NCI-H2081 treated with DMSO at 0.1 percent for 48 hours (cell line): ENCODE data around the gene SAMD8.

Experiments
- DNase-seq: peaks from one replicate; lab custom pipeline; 2025; lab: John Stamatoyannopoulos, UW

The SAMD8 gene

DNA sequence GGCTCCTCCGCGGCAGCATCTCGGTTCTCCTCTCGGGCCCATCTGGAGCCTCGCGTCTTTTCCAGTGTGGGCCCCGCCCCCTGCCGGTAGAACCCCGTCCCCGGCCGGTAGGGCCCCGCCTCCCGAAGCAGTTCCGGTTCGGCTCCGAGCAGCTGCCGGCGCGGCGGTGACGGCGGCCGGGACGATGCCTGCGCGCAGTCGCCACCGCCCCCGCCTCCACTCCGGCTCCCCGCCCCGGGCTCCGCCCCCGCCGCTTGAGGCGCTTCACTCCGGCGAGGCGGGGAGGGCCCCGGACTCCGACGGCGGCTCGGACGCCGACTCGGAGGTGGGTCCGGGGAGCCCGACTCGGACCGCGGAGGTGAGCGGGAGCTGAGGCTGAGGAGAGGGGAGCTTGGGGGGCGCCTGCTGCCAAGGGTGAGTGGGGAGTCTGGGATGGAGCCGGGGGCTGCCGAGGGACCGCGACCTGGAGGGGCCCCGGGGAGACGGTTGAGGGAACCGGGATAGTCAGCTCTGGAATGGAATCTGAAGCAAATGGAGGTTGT lies at the start of gene SAMD8:
TSS of gene SAMD8 (plus strand) at position 292 of the 542 bp plus-strand sequence. CDS start 38,873 bp downstream, outside the sequence.
- DNase-seq = peak; percentile 62

DNA sequence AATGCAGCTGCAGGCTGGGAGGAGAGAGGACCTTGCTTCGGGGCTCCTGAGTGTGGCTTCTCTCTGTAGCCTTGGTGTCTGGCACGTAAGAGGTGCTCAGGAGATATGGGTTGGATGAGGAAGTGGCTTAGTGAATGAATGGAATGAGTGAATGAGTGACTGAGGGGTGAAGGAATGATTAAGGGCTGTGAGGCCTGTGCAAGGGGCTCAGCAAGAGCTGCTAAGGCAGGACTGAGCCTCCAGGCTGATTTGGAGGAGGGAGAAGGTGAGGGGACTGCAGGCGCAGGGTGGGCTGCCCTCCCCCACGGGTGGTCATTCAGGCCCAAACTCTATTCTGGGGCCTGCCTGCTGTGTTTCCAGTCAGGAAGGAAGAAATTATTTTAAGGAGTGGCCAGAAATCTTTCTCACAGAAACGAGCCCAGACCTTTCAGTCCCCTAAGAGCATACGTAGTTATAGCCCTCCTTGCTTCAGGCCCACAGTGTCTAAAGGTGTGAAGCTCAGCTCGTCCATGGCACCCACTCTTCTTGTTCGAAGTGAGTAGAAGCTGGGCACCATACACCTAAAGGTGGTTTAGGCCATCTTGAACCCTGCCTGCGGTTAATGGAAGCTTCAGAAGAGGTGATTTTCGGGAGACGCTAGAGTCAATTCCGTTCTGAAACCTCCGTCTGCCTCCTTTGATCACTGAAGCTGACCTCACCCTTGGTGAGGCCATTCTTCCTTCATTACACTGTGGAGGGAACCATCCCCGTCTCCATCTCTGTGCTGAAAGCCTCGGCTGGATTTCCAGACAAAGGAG lies 49.5 kb upstream of the SAMD8 start:
- no peak for DNase-seq

DNA sequence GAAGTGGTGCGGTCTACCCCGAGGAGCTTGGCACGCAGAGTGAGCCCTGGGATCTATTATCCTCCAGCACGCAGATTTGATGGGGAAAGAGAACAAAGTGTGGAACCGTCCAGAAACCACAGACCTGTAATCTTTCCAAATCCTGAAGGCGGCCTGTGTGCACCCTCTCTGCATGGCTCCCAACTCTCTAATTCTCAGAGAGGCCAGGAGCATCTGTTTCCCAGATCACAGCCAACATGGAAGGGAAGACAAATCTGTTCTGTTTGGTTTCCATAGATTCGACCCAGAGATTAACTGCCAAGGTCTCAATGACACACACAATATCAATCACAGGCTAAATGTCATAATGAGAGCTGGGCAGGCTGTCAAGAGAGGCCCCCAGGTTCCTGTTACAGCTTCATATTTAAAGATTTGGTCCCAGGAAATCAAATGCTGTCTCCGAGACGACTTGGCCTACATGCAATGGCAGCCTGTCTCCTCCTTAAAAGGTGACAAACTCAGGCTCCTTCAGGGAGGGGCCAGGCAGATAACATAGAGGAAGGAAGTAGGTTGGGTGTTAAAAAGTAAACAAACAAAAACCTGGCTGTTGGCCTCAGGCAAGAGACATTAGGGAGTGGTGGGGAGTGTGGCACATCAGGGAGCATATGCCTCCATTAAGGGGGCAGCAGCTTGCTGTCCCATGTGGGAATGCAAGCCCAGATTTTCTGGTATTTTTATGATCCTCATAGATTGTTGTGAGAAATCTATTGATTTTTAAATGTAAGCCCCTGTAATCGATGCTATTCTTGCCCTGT lies 48.8 kb upstream of the SAMD8 start:
- DNase-seq = no peak

DNA sequence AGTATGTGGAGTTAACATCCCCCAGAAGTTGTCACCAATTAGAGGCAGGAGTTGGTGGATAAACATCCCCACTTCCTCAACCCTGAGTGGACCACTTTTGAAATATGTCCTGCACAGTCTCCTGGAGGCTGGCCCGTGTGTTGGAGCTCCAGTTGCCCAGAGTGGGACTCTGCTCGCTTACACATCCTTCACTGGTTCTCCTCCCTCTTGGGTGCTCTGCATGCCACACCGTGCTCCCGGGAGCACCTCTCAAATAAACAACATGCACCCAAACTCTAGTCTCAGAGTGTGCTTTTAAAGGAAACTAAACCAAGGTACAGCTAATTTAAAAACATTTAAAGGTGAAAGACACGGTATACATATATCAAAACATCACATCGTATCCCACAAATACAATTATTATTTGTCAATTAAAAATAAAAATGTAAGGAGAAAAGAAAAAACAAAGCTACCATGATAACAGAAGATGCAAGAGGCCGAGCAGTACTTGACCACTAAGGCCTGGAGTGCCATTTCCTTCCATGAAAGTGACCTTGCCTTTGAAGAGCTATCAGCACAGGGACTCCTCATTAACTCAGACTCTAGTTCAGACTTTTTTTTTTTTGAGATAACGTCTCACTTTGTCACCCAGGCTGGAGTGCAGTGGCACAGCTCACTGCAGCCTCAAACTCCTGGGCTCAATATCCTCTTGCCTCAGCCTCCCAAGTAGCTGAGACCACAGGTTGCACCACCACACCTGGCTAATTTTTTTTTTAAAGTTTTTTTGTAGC lies 47.8 kb upstream of the SAMD8 start:
- DNase-seq = no peak

DNA sequence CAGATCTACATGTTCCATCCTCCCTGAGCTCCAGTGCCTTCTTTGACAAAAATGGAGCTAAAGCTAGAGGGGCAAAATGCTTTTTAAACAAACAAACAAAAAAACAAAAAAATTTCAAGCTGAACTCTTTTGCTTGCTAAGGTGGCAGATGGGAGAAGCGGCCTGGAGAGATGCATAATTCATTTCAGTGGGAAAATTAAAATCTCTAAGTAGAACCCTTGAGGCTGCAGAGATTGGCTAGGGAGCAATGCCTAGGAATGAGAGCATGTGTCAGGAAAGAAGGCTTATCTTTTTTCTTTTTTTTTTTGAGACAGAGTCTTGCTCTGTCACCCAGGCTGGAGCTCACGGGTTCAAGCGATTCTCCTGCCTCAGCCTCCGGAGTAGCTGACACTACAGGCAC lies 46.4 kb upstream of the SAMD8 start:
- no peak for DNase-seq

DNA sequence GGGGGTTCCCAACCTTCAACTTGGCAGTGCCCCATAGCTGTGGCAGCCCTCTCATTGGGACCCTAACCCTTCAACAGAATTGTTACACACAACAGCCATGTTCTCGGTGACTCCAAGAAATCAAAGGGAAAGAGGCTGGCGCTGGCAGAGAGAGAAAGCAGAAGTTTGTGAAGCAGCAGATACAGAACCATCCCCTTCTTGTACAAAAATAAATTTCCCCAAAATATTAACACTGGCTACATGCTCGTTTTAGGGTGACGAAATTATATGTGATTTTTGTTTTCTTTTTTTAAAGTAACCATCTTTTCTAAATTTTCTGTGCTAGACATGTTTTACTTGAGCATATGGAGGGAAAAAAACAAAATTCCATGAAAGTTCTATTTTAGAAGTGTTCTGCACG lies 45.2 kb upstream of the SAMD8 start:
- DNase-seq = no peak

DNA sequence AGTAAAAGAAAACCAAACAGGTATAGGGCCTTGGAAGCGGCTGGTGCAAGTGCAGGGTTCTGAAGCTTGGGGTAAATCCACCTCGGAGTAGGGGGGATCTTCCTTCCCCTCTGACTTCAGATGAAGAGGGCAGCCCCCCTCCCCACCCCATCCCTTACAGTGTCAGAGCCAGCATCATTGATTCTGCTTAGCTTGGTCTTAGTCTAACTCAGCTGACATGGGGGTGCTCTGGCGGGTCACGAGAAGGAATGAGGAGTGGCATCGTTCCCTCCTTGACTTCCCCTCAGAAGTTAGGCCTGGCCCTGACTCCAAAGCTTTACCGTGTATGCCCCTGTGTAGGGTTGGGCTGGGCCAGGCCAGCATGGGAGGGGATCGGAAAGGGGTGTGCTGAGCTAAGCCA lies 44.2 kb upstream of the SAMD8 start:
- no peak for DNase-seq

DNA sequence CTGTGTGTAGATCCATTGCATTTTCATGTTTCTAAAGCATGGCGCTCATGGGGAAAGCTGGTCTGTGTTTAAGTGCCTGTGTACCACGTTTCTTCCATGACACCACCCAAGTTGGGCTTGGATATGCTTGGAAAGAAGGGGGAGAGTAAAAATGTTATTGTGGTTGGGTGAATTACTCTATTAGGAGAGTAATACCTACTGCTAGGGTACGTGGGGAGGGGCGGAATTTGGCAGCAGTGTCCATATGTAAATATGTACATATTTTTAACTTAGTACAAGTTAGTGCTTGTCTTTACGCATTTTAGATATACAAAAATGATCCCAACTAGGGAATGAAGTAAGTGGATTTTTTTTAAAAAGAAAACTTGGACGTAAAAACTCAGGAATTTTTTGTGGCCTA lies 42.9 kb upstream of the SAMD8 start:
- no peak for DNase-seq

DNA sequence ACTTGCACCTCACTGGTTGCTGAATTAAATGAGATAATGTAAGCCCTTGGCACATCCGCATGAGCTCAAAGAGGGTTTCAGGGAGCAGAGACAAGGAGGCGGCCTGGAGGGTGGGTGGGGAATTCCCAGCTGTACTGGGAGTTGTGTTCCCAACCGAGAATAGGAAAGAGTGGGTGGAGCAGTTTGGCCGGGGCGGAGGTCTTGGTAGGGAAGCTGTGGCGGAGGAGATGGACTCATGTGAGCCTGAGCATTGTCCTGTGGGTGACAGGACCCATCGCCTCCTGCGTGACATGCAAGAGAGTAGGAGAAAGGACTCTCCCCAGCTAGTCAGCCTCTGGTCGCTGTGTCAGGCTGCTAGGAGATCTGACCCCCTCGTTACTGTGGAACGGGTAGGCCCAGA lies 41.0 kb upstream of the SAMD8 start:
- no peak for DNase-seq

DNA sequence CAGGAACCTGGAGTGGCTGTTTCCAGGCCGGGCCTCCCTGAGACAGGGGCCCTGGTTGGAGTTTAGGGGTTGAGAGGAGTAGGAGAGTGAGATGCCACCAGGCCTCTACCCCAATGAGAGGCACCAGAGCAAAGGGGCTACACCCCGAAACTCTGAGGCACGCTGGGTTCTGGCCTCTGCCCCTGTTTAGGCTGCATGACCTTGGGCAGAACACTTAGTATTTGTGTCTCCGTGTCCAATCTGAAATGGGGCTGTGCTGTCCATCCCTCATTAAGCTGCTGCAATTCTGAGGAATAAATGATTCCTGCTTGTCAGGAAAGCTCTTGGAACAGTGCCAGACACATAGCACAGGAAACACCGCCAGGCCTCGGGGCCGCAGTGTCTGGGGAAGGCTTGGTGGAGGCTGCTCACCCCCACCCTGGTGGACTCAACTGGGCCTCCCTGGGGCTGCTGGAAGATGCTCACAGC lies 40.5 kb upstream of the SAMD8 start:
- no peak for DNase-seq

DNA sequence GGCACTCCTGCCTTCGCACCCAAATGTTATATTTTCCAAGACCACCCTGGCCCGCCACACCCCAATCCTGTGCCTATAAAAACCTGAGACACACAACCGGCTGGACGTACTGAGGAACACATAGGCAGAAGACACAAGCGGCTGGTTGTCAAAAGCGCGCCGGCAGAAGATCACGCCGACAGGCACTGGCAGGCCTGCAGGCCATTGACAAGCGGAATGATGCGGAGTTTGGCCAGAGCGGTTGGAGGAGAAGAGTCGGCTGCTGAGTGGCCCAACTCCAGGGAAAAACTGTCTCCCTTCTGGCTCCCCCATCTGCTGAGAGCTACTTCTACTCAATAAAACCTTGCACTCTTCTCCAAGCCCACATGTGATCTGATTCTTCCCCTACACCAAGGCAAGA lies 39.7 kb upstream of the SAMD8 start:
- no peak for DNase-seq

DNA sequence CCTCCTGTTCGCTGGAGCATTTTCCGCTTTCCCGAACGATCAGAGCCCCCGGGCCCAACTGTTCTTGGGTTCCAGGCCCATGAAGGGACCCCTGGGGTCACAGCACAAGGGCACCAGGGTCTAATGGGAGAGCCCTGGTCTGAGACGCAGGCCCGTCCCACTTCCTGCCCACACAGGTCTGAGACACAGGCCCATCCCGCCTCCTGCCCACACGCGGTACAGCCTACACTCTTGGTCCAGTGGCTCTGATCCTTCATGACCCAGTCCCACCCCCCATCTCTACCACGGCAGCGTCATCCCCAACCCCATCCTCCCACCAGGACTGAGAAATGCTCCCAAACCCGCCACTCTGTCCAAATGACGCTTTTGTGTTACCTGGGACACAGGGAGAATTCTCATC lies 38.7 kb upstream of the SAMD8 start:
- no peak for DNase-seq

DNA sequence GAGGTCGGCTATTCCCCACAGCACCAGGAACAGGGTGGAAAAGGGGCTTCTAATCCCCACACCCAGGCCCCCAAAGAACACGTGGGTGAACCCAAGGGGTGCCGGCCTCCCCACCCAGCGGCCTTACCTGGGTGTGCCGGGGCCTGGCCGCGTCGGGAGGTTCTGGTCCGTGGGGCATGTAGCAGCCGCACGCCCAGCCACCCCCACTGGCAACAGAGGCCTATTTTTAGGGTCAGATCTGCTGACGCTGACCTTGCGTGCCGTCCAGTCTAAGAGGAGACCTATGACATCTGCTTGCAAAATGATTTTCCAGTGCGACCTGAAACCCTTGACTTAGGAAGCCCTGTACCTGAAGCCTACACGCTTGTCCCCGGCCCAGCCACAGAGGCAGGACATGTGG lies 38.0 kb upstream of the SAMD8 start:
- no peak for DNase-seq

DNA sequence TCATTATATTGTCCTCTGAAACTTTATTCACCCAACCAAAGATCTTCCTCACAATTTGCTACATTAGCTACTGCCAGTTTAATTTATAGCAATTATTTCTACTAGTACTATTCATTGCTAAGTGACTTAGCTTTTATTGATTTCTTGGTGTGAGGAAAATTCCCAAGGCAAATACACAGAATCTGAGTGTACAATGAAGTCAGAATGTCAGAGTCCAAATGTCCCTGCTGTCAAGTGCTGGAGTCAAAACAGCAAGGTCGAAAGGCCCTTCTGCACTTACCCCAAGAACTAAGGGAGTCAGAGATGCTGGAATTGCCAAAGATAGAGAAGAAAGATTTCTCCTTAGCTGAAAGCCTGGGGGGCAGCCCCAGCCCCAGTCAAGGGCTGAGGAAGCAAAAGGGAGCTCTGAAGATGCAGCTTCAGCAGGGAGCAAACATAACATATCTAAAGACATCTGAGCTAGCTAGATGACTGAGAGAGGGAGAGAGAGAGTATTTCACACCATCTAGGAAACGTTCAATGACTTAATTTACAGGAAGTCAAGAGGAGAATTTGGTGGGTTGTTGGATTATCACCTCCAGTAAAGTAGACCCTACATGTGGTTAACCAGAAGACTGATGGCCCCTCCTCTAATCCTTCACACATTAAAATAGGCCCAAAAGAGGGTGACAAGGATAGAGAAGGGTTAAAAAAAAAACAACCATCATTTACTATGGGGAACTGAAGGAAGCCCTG lies 36.6 kb upstream of the SAMD8 start:
- no peak for DNase-seq

DNA sequence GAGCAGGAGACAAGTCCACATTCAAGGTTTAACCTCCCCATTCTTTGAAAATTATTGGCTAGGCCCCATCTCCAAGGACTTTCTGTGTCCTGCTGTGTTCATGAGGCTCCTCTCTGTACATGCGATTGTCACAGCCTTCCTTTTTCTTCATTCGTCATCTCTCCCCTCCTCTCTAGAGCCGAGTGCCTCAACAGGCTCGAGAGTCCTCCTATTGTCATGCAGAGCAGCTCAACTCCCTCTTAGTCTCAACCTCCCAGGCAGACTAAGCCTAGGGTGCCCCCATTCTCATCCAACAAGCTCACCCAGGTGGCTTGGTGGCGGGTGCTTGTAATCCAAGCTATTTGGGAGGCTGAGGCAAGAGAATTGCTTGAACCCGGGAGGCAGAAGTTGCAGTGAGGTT lies 35.1 kb upstream of the SAMD8 start:
- no peak for DNase-seq

DNA sequence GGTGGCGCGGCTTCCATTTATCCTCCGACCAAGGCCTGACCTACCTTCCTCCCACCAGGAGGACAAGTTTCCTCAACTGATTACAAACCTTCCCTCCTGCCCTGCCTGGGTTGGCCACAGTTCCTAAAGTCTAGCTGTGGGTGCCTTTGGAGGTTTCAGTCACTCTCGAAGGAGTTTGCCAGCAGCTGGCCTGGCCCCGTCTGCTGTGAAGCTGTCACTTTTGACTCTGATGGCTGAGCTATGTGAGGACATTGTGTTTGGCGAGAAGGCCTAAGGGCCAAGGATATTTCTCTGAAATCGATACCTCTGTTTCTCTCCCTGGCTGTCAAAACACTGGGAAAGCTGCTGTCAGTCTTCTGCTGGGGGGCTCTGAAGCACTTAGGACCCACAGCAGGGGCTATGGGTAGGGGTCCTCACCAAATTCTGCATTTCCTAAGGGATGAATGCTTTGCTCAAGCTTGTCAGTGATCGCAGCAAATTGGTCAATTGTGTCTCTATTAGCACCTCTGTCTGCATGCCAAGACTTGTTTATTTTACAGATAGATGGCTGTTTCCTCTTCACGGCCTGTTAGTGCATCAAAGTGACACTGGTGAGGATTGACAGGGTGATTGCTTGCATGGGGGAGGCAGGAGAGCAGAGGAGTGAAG lies 31.9 kb upstream of the SAMD8 start:
- DNase-seq = no peak

DNA sequence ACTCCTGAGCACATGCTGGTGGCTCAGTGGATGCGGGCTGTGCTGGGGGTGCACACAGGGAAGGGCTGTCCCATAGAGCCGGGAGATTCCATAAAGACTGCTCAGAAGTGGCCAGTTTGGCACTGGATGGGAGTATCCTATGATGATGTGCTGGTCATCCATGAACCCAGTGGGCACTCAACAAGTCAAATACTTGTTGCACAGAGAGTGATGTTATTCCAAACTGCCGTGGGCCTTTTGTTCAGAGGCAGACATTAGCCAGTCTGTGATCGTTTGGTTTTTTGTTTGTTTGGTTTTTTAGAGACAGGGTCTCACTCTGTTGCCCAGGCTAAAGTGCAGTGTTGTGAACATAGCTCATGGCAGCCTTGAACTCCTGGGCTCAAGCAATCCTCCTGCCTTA lies 30.9 kb upstream of the SAMD8 start:
- DNase-seq = no peak

DNA sequence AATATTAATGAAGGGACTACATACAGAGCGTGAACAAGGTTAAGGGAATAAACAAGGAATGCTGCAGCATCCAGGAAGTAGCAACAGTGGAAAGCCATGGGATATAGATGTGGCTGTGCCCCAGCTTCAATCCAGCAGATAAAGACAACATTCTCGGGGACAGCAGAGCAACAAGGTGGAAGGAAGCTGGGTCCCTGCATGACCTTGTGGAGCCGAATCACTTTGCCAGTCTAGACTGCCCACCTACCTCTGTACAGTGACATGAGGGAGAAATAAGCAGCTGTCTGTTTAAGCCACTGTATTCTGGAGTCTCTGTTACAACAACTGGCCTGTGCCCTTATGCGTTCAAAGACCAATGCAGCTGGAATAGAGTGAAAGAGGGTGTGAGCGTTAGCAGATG lies 30.1 kb upstream of the SAMD8 start:
- no peak for DNase-seq

DNA sequence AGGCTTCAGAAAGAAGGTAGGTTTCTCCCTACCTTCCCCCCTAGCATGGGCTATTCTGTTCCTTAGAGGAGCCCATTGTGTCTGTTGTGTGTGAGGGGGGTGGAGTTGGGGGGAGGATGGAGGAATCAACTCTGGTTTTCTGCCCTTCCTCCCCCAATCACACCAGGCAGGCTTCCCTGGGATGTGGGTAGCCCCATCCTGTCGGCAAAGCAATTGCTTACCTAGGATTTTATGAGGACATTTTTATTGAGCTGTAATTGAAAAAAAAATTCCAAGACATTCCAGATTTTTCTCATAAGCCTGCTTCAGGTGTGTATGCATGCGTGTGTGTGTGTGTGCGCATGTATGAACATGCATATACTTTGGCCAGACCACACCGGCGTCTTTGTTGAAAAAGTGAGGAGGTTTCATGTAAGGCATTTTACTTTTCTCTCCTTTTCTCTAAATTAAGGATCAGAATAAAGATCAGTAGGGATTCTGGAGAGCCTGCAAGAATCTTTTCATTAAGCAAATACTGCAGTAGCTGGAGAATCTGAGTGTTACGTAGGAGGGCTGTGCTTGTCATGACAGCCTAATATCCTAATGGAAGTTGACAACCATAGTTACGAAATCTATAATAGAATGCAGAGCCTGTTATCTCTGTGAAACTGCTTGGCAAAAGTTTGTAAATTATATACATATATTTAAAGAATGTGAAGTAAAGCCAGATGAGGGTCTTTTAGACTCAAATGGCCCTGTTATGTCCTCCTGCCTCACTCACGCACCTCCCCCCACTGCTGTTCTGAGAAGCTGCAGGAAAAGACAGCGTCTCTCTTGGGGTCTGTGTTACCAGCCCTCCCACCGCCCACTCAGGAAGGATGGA lies 27.3 kb upstream of the SAMD8 start:
- no peak for DNase-seq

DNA sequence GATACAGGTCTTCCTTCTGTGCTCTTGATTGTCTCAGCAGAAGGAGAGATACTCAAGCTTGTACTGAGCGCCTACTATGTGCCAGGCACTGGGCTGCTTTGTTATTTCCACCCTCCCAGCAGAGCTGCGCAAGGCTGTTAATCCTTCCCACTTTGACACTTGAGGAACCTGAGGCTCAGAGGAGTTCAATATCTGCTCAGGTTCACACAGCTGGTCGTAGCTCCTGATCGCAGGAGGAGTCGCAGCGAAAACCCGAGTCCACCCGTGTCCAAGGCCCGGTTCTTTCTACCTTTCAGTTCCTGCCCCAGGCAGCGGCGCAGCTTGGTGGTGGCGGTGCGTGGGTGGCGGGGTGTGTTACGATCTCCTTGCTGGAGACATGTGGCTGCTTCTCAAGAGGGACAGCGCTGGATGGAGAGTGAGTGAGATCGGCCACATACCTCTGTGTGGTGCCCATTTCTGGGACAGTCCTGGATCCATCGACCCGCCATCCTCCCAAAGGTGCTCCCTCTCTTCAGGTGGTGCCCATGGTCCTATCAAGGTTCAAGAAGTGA lies 26.5 kb upstream of the SAMD8 start:
- no peak for DNase-seq
